ENCODE data around the gene IL1A. TPM values are rescaled to one million over a fixed set of nuclear protein-coding genes. Genes with fewer than 3 reads are reported as not detected.
"Not testable (repeated sequence)": the region's sequence is repeated elsewhere in the genome, so short reads cannot be mapped to it uniquely, and the experiment has no call there.

IL1A gene
- total RNA-seq, 1 experiment from 2014 or later, result 0.10 TPM

- TF ChIP-seq REST (IDR thresholded peaks at IDR 0.05; ENCODE audit: low read depth) (no peak), SRF (IDR thresholded peaks at IDR 0.05; ENCODE audit: low read depth) (no peak), ZBTB33 (IDR thresholded peaks at IDR 0.05; ENCODE audit: extremely low read depth, insufficient replicate concordance, low read length) (no peak), ZNF274 (IDR thresholded peaks at IDR 0.05; ENCODE audit: low read depth, low read length) (no peak), CBX3 (IDR thresholded peaks at IDR 0.05; ENCODE audit: low read depth) (no peak), RAD21 (IDR thresholded peaks at IDR 0.05; ENCODE audit: low read depth) (no peak), SP1 (IDR thresholded peaks at IDR 0.05; ENCODE audit: low read depth) (no peak), TCF7L2 (IDR thresholded peaks at IDR 0.05; ENCODE audit: borderline replicate concordance, extremely low read depth, insufficient read depth, insufficient read length) (no peak)
These were observed 49.7 kb upstream of the IL1A start (continued) for GRCh38 chr2:112833976-112834375.

- H3K9ac ChIP-seq (ENCODE audit: low read length); DNase-seq (ENCODE audit: low read depth, low spot score); BruUV-seq (replicated peaks); intact Hi-C loops (cut with micrococcal nuclease); RAD21 ChIA-PET (ENCODE audit: low non-redundant PET in 1 of 2, low total read pairs in 2 of 2, uncharacterized antibody in 2 of 2, unreplicated experiment in 2 of 2); H3K4me3 ChIP-seq (replicated peaks in 1 of 2; ENCODE audit: low read depth in 1 of 2, low read length in 2 of 2); H3K27me3 ChIP-seq (ENCODE audit: insufficient read depth, low read length); CTCF ChIA-PET; H4K20me1 ChIP-seq (ENCODE audit: insufficient read depth); H3K79me2 ChIP-seq (ENCODE audit: insufficient read depth, low read length); H3K27ac ChIP-seq (ENCODE audit: low read depth, low read length); H2AFZ ChIP-seq (ENCODE audit: low read depth, low read length, poor library complexity, severe bottlenecking); H3K9me3 ChIP-seq (ENCODE audit: control insufficient read depth in 1 of 2, insufficient read depth in 1 of 2, low read depth in 1 of 2, low read length in 2 of 2); ATAC-seq; H3K9me2 ChIP-seq (ENCODE audit: insufficient read depth); H3K36me3 ChIP-seq (ENCODE audit: control insufficient read depth in 1 of 2, insufficient read depth in 2 of 2, low read length in 2 of 2); H3K4me2 ChIP-seq (ENCODE audit: low read length): not testable (repeated sequence)
- POLR2A ChIA-PET, result interaction anchor here (0.9 to 1.1 kb wide), 2 partner anchors 9 to 14 kb away, joined by 3 read pairs; no protein-coding TSS in a partner anchor
- H3K4me1 ChIP-seq (ENCODE audit: control insufficient read depth in 1 of 2, insufficient read depth in 2 of 2, low read length in 2 of 2), result peaks cover 12% of the 10 kb centered on the region in 2 experiments
These were observed 49.3 kb upstream of the IL1A start for GRCh38 chr2:112833639-112833931.

Measured in HCT116 (cell line).